Measurements from ENCODE around the gene PHC2.

The PHC2 gene

DNA sequence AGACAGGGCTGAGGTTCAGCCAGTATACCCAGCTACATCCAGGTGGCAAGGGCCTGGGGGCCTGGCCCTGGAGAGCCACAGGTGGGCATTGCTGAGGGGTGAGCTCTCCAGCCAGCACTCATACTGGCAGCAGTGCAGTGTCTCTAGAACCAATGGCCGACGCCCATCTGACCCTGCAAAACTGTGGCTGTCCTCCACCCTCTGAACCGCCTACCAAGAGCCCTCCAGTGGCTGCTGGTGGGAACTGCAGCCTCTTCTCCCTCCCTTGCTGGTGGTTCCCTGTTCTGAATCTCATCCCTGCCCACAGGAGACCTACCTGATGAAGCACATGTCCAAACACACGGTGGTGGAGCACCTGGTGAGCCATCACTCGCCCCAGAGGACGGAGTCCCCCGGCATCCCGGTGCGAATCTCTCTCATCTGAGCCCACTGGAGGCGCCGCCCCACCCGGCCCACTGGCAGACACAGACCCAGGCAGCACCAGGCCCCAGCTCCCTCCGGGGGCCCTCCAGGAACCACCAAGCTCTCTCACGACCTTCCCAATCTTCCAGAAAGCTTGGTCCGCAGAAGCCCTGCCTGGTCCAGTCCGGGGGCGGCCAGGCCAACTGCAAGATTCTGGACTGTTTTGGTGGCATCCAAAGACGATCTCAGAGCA, 132.1 kb downstream of the PHC2 start:
- Histone ChIP-seq H3K79me2 (ENCODE audit: insufficient read depth, low read length) (no peaks in the 10 kb centered on the region), H3K9me2 (ENCODE audit: low read depth, low read length) (no peaks in the 10 kb centered on the region), H3K4me3 (ENCODE audit: low read depth, low read length, poor library complexity, severe bottlenecking) (no peak overlapping the region), H3K4me1 (ENCODE audit: insufficient read depth, low read length, severe bottlenecking) (no peaks in the 10 kb centered on the region), H3K9ac (ENCODE audit: low read length) (no peak overlapping the region), H3K4me2 (ENCODE audit: low read length) (no peak overlapping the region), H3K27me3 (ENCODE audit: insufficient read depth, low read length) (no peaks in the 10 kb centered on the region), H3K27ac (ENCODE audit: low read depth, low read length, poor library complexity, severe bottlenecking) (no peak overlapping the region), H3K9me3 (ENCODE audit: low read length) (no peaks in the 10 kb centered on the region), H2AFZ (ENCODE audit: low read length) (no peak overlapping the region), H3K36me3 (ENCODE audit: insufficient read depth, low read length) (no peaks in the 10 kb centered on the region), H3F3A (ENCODE audit: insufficient read depth, low read length) (no peaks in the 10 kb centered on the region), H4K20me1 (ENCODE audit: insufficient read depth, low read length) (no peaks in the 10 kb centered on the region)
- TF ChIP-seq CTCF (IDR thresholded peaks at IDR 0.05; ENCODE audit: low read length) = peak; percentile 81
- TF ChIP-seq EZH2 (IDR thresholded peaks at IDR 0.05; ENCODE audit: borderline replicate concordance, low read length) = no peak

- H3K79me2 ChIP-seq (ENCODE audit: insufficient read depth, low read length) = no peaks in the 10 kb centered on the region
- no peaks in the 10 kb centered on the region for H4K20me1 ChIP-seq (ENCODE audit: insufficient read depth, low read length)
- H3K36me3 ChIP-seq (ENCODE audit: insufficient read depth, low read length) = no peaks in the 10 kb centered on the region
- H3K9ac ChIP-seq (ENCODE audit: low read length) = no peak overlapping the region
- no peak for TF ChIP-seq EZH2 (IDR thresholded peaks at IDR 0.05; ENCODE audit: borderline replicate concordance, low read length)
- no peak for TF ChIP-seq CTCF (IDR thresholded peaks at IDR 0.05; ENCODE audit: low read length)
- H2AFZ ChIP-seq (ENCODE audit: low read length) = no peak overlapping the region
- no peaks in the 10 kb centered on the region for H3K4me1 ChIP-seq (ENCODE audit: insufficient read depth, low read length, severe bottlenecking)
- no peaks in the 10 kb centered on the region for H3K27me3 ChIP-seq (ENCODE audit: insufficient read depth, low read length)
- no peak overlapping the region for H3K4me2 ChIP-seq (ENCODE audit: low read length)
- H3K9me3 ChIP-seq (ENCODE audit: low read length) = no peaks in the 10 kb centered on the region
- H3K9me2 ChIP-seq (ENCODE audit: low read depth, low read length) = no peaks in the 10 kb centered on the region
- H3K4me3 ChIP-seq (ENCODE audit: low read depth, low read length, poor library complexity, severe bottlenecking) = no peak overlapping the region
- no peak overlapping the region for H3K27ac ChIP-seq (ENCODE audit: low read depth, low read length, poor library complexity, severe bottlenecking)
- H3F3A ChIP-seq (ENCODE audit: insufficient read depth, low read length) = no peaks in the 10 kb centered on the region
Observed at GRCh38 chr1:33297911-33298622, 132.8 kb downstream of the PHC2 start.

- H3K27ac ChIP-seq (ENCODE audit: low read depth, low read length, poor library complexity, severe bottlenecking) = no peak overlapping the region
- no peaks in the 10 kb centered on the region for H3K4me1 ChIP-seq (ENCODE audit: insufficient read depth, low read length, severe bottlenecking)
- no peak overlapping the region for H3K9ac ChIP-seq (ENCODE audit: low read length)
- no peaks in the 10 kb centered on the region for H3K9me3 ChIP-seq (ENCODE audit: low read length)
- no peaks in the 10 kb centered on the region for H4K20me1 ChIP-seq (ENCODE audit: insufficient read depth, low read length)
- no peak overlapping the region for H3K4me2 ChIP-seq (ENCODE audit: low read length)
- no peaks in the 10 kb centered on the region for H3K27me3 ChIP-seq (ENCODE audit: insufficient read depth, low read length)
- no peaks in the 10 kb centered on the region for H3F3A ChIP-seq (ENCODE audit: insufficient read depth, low read length)
- H3K4me3 ChIP-seq (ENCODE audit: low read depth, low read length, poor library complexity, severe bottlenecking) = no peak overlapping the region
- TF ChIP-seq EZH2 (IDR thresholded peaks at IDR 0.05; ENCODE audit: borderline replicate concordance, low read length) = no peak
- no peak for TF ChIP-seq CTCF (IDR thresholded peaks at IDR 0.05; ENCODE audit: low read length)
- no peaks in the 10 kb centered on the region for H3K79me2 ChIP-seq (ENCODE audit: insufficient read depth, low read length)
- no peak overlapping the region for H2AFZ ChIP-seq (ENCODE audit: low read length)
- H3K9me2 ChIP-seq (ENCODE audit: low read depth, low read length) = no peaks in the 10 kb centered on the region
- no peaks in the 10 kb centered on the region for H3K36me3 ChIP-seq (ENCODE audit: insufficient read depth, low read length)
Observed at GRCh38 chr1:33296824-33297223, 134.1 kb downstream of the PHC2 start.
